ENCODE results near the gene LRRC34.

LRRC34 gene

GRCh38 chr3:169813278-169813677 is 574 bp upstream of the LRRC34 start:
- DNase-seq = no peak

GRCh38 chr3:169811631-169812331 is 923 bp downstream of the LRRC34 start:
- DNase-seq = no peak

- DNase-seq = no peak
Observed at GRCh38 chr3:169809230-169809795, 3.4 kb downstream of the LRRC34 start.

DNA sequence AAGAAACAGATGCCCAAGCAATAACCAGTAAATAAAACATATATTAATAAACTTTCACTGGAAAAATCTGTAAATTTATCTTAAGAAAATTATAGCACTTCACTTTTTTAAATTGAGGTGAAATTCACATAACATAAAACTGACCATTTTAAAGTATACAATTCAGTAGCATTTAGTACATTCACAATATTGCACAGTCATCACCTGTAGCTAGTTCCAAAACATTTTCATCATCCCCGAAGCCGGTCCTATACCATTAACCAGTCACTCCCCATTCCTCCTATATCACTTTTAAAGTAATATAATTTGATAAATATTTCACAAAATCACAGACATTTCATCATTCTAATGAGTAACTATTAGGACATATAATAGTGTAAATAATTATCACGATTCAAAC is 8.0 kb downstream of the LRRC34 start:
- DNase-seq = no peak

DNA sequence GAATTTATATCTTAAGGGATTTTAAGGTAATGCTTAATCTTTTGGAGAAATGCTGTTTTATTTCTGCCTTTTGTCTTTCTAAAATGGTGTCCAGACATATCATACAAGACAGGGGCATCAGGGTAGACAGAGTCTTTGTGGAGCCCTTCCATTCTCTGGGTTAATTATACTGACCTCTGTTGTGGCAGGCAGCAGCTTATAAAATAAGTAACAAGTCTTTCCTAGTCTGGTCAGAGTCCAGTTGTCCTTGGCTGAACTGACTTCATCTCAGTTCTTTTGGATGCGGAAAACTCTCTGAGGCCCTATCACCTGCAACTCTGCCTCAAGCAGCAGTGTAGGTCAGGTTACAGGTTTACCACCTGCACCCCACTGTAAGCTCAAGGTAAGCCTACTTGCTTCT is 20.3 kb downstream of the LRRC34 start:
- no peak for DNase-seq

GRCh38 chr3:169790687-169791429 is 21.8 kb downstream of the LRRC34 start:
- no peak for DNase-seq

DNA sequence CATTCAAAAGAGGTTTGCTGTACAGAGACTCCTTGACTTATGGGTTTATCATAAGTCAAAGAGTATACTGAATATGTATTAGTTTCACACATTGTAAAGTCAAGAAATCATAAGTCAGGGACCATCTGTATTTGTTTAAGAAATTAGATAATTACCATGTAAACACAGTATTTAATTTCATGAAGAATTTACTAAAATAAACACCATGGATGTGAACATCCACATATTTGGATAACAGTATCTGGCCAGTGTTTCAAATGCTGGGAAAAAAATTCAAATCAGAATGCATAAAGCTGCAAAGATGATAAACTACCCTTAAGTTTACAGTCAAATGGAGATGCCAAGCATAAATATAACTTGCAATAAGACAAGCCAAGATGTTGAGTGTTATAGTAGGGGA is 22.5 kb downstream of the LRRC34 start:
- DNase-seq = no peak

GRCh38 chr3:169787791-169788190 is 24.9 kb downstream of the LRRC34 start:
- DNase-seq = no peak

- DNase-seq = no peak
Observed at GRCh38 chr3:169787120-169787519, 25.6 kb downstream of the LRRC34 start.

- no peak for DNase-seq
Observed at GRCh38 chr3:169781209-169781855, 31.4 kb downstream of the LRRC34 start.

- no peak for DNase-seq
Observed at GRCh38 chr3:169780742-169781141, 32.0 kb downstream of the LRRC34 start.

GRCh38 chr3:169777822-169778221 is 34.9 kb downstream of the LRRC34 start:
- DNase-seq = no peak

DNA sequence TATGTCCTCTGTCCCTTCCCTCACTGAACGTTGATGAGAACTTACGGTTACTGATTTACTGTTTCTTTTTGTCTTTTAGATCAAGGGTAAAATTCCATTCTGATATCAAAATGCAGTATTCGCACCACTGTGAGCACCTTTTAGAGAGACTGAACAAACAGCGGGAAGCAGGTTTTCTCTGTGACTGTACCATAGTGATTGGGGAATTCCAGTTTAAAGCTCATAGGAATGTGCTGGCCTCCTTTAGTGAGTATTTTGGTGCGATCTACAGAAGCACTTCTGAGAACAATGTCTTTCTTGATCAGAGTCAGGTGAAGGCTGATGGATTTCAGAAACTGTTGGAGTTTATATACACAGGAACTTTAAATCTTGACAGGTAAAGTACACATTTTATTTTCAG is 38.5 kb downstream of the LRRC34 start:
- DNase-seq = no peak

DNA sequence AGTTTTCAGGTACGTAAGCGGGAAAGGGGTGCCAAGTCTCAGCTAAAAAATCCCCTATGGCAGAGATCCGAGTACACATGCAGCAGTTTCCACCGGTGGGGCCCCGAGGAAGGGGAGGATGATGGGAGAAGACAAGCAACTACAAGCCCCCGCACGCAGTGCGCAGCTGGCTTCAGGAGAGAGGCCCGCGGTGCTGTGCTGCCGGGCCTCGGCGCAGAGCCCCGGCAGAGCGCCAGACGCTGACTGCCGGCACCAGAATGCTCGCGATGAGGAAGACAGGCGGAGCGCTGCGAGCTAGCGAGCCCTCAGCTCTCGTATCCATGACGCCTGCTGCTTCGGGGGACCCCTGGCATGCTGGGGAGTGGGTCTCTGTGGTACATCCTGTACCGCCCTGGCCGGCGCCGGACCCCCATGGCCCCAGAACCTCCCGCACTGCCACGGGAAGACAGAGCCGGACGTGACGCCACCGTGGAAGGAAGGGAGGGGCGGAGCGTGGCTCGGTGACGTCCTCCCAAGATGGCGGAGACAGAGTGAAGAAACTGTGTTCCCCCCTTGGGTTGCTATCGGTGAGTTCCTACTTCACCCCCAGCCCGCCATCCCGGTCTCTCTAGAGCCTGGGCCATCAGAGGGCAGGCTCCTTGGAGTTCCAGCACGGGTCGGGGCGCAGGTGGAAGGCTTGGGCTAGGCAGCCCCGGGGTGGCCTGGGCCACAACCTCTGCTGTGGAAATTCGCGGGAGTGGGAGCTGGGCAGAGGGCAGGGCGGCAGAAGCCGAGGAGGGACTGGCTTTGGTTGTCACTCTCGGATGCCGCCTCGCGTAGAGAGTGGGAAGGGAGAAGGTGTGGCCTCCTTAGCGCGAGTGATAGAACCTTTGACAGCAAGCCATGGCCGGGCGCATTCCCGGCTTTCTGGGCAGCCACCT is 39.5 kb downstream of the LRRC34 start, which contains the start of gene MYNN:
Gene MYNN (plus strand): TSS at position 500 of the 920 bp plus-strand sequence. CDS start 900 bp downstream, outside the sequence.
- peak; percentile 87 for DNase-seq

GRCh38 chr3:169772305-169772896 is 40.3 kb downstream of the LRRC34 start:
- DNase-seq = no peak

DNA sequence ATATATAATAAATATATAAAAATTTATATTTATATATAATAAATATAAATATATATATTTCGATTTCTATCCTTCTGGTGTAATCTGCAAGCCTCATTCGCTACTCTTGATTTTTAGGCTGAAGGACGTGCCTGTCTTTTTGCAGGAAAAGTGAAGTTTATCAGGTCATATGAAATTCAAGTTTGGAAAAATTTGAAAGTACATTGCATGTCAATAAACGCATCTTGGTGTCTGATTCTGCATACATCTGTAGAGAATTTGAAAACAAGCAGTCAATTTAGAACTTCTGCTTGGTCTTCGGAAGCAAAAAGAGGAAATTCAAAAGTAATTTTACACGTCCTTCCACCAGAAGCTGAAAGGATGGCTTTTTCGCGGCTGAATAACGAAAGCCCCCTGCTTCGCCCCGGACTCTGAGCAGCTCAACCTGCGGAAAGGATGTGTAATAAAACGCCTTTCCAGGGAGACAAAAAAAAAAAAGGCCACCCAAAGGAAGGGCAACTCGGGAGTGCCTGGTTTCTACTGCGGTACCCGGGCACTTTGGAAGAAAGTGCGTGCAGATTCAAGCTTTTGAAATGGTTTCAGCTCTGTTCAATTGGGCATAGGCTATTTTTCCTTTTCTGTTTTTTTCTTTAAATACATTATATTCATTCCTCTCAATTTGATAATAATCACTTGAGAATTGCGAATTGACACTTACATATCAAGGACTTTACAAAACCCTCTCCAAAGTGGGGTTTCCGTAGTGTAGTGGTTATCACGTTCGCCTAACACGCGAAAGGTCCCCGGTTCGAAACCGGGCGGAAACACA is 41.0 kb downstream of the LRRC34 start:
- peak; percentile 15 for DNase-seq

GRCh38 chr3:169769287-169770181 is 43.2 kb downstream of the LRRC34 start, which contains the start of gene ACTRT3:
Gene ACTRT3, minus strand, starts transcription at chr3:169769561. Its CDS starts 41 bp downstream, at chr3:169769520.
- peak; percentile 46 for DNase-seq

DNA sequence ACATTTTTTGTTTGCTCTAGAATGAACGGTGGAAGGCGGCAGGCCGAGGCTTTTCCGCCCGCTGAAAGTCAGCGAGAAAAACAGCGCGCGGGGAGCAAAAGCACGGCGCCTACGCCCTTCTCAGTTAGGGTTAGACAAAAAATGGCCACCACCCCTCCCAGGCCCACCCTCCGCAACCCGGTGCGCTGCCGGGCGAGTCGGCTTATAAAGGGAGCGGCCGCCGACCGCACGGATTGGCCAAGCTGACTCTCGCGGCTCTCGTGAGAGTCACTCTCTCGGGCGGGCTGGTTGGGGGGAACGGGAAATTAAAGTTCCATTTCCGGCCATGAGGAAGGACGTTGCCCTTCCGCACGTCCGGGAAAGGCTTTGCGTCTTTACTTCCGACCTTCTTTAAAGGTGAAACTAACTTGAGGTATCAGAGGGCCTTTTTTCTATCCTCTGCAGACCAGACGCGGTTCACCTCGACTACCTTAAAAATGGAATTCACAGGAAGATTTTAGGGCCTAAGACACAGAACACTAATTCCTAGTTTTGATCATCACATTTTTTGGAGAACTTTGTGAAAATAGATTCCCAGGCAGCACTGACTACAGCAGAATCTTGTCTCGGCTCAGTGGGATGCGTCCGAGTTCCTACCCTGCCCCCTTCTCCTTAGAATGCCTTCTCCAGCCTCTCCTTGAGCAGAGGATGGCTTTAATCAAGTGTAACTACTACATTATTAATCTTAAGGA is 47.7 kb downstream of the LRRC34 start, which contains the start of gene TERC:
Gene TERC (minus strand): TSS at position 179 of the 731 bp plus-strand sequence.
- DNase-seq = peak; percentile 88

DNA sequence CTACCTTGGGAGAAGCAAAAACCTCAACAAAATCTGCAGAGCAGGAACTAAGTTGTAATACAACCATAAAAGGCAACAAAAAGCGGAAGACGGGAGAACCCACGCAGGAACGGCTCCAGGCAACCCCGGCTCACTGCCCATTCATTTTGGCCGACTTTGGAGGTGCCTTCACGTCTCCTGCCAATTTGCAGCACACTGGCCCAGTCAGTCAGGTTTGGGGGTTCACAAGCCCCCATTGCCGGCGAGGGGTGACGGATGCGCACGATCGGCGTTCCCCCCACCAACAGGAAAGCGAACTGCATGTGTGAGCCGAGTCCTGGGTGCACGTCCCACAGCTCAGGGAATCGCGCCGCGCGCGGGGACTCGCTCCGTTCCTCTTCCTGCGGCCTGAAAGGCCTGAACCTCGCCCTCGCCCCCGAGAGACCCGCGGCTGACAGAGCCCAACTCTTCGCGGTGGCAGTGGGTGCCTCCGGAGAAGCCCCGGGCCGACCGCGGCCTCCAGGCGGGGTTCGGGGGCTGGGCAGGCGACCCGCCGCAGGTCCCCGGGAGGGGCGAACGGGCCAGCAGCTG is 48.3 kb downstream of the LRRC34 start:
- DNase-seq = peak; percentile 61

Data from activated effector memory CD4-positive, alpha-beta T cell treated with Interleukin-2 at 50 U/mL for 16 hours (primary cell).